HS-27A (cell line): ENCODE measurements around the gene PPP3R1.
"Not testable (repeated sequence)": the region's sequence is repeated elsewhere in the genome, so short reads cannot be mapped to it uniquely, and the experiment has no call there.

Experiments used
- DNase-seq: peaks from one replicate; pipeline ENCODE4 v3.0.0-alpha.2; 2012; ENCODE audit warnings: low read depth, missing footprints

The PPP3R1 gene

DNA sequence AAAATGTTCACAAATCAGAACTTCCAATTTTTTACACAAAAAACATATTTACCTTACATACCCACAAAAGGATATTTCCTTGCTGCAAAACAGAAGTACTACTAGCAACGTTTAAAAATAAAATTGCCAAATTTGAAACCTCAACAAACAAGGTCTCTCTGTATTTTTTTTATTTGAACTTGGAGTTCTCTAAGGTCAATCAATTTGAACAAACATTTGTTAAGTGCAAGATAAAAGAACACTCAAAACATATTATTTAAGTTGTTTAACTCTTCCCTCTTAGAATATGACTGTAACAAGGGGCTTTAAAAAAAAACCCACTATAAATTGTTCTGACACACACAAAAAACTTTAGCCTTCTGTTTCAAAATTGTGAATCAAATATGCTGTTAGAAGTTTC, 65.0 kb downstream of the PPP3R1 start:
- no peak for DNase-seq

GRCh38 chr2:68185541-68186164, 66.7 kb downstream of the PPP3R1 start:
- no peak for DNase-seq

- no peak for DNase-seq
Observed at GRCh38 chr2:68182902-68183301, 69.4 kb downstream of the PPP3R1 start.

GRCh38 chr2:68178954-68179627, 73.2 kb downstream of the PPP3R1 start:
- no peak for DNase-seq

DNA sequence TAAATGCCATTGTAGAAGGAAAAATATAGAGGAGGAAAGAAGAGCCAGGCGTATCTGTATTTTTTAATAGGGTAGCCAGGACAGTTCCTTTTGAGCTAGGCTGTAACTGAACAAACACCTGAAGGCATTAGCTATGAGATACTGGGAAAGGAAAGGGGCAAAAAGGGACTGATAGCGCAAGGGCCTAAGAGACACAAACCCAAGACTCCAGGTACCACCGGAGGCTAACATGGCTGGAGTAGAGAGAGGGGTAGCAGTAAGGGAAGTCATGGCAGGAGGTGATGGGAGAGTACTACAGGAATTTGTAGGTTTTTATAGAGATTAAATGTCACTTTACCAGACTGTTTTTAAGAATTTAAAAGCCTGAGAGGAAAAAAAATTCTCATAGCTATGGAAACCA, 73.9 kb downstream of the PPP3R1 start:
- no peak for DNase-seq

GRCh38 chr2:68177541-68177940, 74.8 kb downstream of the PPP3R1 start:
- no peak for DNase-seq

- no peak for DNase-seq
Observed at GRCh38 chr2:68176657-68177056, 75.7 kb downstream of the PPP3R1 start.

GRCh38 chr2:68175210-68175609, 77.1 kb downstream of the PPP3R1 start:
- DNase-seq: not testable (repeated sequence)

GRCh38 chr2:68172990-68173700, 79.2 kb downstream of the PPP3R1 start:
- DNase-seq: no peak

DNA sequence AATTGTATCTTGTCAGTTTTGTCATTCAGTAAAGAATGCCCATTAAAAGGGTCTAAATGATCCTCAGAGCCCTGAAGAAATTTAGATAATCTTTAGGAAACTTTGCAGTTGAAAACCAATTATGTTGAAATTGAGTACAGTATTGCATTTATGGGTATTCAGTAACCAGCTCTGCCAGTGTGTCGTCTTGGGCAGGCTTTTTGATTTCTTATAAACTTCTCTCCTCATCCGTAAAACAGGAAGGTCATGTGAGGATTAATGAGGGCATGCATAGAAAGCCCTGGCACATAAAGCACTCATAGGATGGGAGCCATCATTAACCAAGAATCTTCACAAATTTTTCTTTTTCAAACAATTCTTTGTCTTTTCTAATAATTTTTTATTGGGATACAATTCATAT, 79.8 kb downstream of the PPP3R1 start:
- no peak for DNase-seq

- DNase-seq: no peak
Observed at GRCh38 chr2:68171684-68172083, 80.6 kb downstream of the PPP3R1 start.

DNA sequence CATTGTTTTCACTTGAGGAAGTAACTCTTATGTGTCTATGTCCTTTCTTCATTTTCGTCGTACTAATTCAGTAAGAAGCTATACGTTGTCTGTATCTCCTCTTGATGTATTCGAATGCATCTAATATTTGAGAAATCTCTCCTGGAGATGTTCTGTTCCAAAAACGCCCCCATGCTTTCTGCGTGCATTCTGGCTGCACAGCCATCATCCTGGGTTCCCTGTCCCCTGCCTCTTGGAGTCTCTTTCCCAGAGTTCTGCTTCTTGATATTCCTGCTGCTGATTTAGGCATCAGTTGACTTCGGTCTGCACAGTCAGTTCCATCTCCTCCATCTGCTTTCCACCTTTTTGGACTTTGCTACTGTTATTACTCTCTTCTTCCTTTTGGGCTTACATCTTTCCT, 81.2 kb downstream of the PPP3R1 start:
- DNase-seq: no peak

GRCh38 chr2:68169308-68169707, 83.0 kb downstream of the PPP3R1 start:
- DNase-seq: no peak

GRCh38 chr2:68167186-68167585, 85.1 kb downstream of the PPP3R1 start:
- no peak for DNase-seq

GRCh38 chr2:68163641-68164040, 88.7 kb downstream of the PPP3R1 start:
- DNase-seq: no peak

GRCh38 chr2:68158134-68158447, 94.2 kb downstream of the PPP3R1 start:
- no peak for DNase-seq

DNA sequence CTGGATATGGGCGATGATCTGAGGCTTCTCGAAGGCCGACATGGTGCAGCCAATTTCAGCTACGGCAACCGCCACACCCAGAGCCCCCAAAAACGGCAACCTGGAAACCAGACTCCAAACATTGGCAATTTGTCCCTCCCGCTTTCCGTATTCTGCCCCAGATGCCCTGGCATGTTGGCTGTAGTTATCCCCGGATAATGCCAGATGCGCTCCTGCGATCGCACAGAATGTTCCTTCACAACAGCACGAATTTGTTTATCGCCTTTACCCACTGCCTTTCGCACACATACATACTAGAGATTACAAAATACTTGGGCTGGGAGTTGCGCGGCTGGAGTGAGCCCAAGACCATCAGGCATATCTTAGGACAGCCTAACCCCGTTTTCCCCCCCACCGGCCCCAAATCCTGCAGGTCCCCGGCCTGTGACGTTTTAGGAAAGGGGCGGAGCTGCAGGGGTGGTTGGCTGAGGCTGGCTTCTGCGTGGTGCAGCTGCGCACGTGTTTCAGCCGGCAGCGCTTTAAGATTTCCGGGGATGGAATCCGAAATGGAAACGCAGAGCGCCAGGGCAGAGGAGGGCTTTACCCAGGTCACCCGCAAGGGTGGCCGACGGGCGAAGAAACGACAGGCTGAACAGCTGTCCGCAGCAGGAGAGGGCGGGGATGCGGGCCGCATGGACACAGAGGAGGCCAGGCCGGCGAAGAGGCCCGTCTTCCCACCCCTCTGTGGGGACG, 94.8 kb downstream of the PPP3R1 start, which contains the start of gene PNO1:
Gene PNO1, plus strand, starts transcription at position 487 of the 732 bp plus-strand sequence. Its CDS starts 47 bp downstream, at position 534.
- DNase-seq: peak; percentile 78

GRCh38 chr2:68157002-68157401, 95.3 kb downstream of the PPP3R1 start:
- no peak for DNase-seq

DNA sequence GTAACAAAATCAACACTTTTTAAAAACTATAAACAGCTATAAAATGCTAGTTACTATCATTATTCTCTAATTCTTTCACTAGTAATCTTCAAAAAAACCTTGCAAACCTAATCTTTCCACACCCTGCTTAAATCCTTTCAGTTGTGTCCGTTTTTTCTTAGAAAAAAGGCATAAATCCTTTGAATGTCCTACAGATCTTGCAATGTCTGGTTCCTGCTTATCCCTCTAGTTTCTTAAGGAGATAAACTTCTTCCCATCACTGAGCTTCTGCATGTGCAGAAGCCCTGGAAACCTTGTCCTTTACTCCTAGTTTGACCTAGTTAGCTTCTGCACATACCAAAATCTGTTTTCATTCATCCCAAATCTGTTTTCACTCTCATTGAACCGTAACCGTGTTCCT, 95.9 kb downstream of the PPP3R1 start:
- DNase-seq: no peak

DNA sequence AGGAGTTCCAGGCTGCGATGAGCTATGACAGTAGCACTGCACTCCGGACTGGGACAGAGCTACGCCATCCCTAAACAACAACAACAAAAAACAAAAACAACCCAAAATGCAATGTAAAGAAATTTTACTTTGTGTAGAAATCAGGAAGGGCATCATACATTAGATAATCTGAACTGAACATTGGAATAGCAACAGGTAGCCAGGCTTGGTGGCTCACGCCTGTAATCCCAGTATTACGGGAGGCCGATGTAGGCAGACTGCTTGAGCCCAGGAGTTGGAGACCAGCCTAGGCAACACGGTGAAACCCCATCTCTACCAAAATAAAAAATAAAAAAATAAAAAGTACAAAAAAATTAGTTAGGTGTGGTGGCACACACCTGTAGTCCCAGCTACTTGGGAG, 96.7 kb downstream of the PPP3R1 start:
- no peak for DNase-seq

DNA sequence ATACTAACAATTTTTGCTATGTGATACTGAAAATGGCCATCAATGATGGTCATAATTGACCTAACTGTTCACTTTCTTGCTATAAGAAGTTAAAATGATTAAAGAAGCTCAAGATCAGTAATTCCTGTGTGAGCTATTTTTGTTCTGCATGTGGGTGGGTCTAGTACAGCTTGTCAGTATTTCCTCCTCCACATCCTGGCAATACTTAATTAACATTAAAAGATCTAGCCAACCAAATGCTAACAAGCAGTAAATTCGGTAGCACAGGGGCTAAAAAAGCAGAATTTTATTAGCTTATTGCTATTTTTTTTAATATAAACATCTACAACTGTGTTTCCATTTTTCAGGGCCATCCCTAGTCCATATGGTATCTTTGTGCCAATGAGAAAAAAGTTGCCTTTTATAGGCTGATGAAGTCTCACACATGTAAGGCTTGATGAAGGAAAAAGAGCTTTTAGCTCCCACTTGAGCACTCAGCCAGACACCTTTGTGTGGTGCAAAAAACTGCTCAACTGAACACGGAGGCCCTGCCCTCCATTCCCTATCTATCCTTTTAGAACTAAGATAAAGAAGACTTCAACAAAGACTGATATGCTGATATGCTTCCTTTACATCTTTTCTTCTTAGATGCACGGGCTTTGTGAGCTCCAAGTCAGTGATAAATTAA, 99.5 kb downstream of the PPP3R1 start:
- DNase-seq: no peak

GRCh38 chr2:68151037-68151436, 101.3 kb downstream of the PPP3R1 start:
- DNase-seq: no peak
